Measurements from ENCODE around the gene MS4A14. TPM values are rescaled to one million over a fixed set of nuclear protein-coding genes. Genes with fewer than 3 reads are reported as not detected.

Gene MS4A14
- total and polyA plus RNA-seq, 4 experiments from 2014 or later = not detected

DNA sequence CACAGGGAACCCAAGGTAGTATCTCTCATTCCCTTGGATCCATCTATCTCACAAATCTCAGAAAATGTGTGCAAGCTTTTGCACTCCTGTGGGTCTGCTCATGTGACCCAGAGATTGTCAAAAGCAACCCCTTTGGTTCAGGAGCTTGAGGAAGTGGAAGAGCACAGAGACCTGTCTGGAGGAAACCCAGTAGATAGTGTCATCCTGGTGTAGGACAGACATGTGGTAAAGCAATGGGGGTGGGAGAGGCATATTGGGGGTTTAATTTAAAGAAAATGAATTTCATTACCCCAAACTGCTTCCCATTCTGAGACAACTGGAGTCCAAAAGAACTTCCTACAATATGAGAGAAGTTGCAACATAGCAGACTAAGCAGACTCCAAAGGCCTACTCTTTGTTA is 5.8 kb upstream of the MS4A14 start:
- Mint-ChIP-seq H3K27ac (no peak overlapping the region), H3K36me3 (no peaks in the 10 kb centered on the region), H3K27me3 (peaks cover 4 to 6% of the 10 kb centered on the region in 2 donors), H3K9me3 (no peaks in the 10 kb centered on the region), H3K4me1 (no peaks in the 10 kb centered on the region), H3K4me3 (no peak overlapping the region)
- intact Hi-C loops (cut with micrococcal nuclease) = no loop called here
- no peaks in the 10 kb centered on the region for H3K36me3 ChIP-seq (ENCODE audit: insufficient read depth, low read length)
- H3K27me3 ChIP-seq (ENCODE audit: insufficient read depth, low read length) = no peaks in the 10 kb centered on the region
- no peaks in the 10 kb centered on the region for H3K9me3 ChIP-seq (ENCODE audit: control insufficient read depth in 1 of 2, low read length in 2 of 2)
- POLR2A ChIA-PET (ENCODE audit: partially characterized antibody) = no interaction called here
- no peak overlapping the region for H3K27ac ChIP-seq (ENCODE audit: low read depth, low read length)
- no peaks in the 10 kb centered on the region for H3K4me1 ChIP-seq (ENCODE audit: insufficient read depth, low read length)
- H3K4me3 ChIP-seq (ENCODE audit: low read length in 2 of 2) = no peak overlapping the region
- DNase-seq = no peak
- CTCF ChIA-PET (ENCODE audit: partially characterized antibody) = interaction anchor here (0.9 kb wide), 1 partner anchor 27 kb away, joined by 3 read pairs; no protein-coding TSS in a partner anchor

DNA sequence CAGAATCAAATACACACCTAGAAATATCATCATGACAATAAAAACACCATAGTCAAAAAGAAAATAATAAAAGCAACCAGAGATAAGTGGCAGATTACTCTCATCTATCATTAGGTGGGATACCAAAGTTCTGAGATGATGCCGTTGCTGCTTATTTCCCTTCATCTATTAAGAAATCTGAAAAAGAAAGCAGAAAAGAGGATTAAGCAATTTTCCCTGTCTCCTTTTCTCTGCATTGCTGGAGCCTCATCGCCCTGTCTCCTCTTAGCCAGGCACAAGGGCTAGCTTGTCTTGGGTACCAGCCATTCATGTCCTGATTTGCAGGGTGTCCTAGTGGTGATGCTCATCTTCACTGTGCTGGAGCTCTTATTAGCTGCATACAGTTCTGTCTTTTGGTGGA is 3.9 kb upstream of the MS4A14 start:
- intact Hi-C loops (cut with micrococcal nuclease) = no loop called here
- Mint-ChIP-seq H3K9me3 (no peaks in the 10 kb centered on the region), H3K27ac (no peak overlapping the region), H3K4me3 (no peak overlapping the region), H3K4me1 (no peaks in the 10 kb centered on the region), H3K36me3 (no peaks in the 10 kb centered on the region), H3K27me3 (peaks cover 0 to 8% of the 10 kb centered on the region in 2 donors)
- Histone ChIP-seq H3K36me3 (ENCODE audit: insufficient read depth, low read length) (no peaks in the 10 kb centered on the region), H3K27ac (ENCODE audit: low read depth, low read length) (no peak overlapping the region), H3K4me3 (ENCODE audit: low read length in 2 of 2) (no peak overlapping the region), H3K27me3 (ENCODE audit: insufficient read depth, low read length) (no peaks in the 10 kb centered on the region), H3K9me3 (ENCODE audit: control insufficient read depth in 1 of 2, low read length in 2 of 2) (no peaks in the 10 kb centered on the region), H3K4me1 (ENCODE audit: insufficient read depth, low read length) (no peaks in the 10 kb centered on the region)
- DNase-seq = no peak
- CTCF ChIA-PET (ENCODE audit: partially characterized antibody) = interaction anchor here (1.5 kb wide), 1 partner anchor 29 kb away, joined by 3 read pairs; no protein-coding TSS in a partner anchor
- POLR2A ChIA-PET (ENCODE audit: partially characterized antibody) = no interaction called here

DNA sequence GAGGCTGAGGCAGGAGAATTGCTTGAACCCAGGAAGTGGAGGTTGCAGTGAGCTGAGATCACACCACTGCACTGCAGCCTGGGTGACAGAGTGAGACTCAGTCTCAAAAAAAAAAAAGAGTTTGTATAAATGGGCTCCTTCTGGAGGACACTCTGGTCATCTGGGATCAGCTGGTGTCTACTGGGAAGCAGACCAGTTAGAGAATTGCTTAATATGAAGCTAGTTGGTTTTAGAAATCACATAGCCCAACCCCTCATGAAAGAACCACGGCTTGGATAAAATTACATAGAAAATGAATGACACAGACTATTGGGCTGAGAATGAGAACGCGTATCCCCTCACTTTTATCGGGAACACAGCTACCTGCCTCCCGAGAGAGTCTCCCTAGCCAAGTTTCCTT is 3.2 kb upstream of the MS4A14 start:
- no peaks in the 10 kb centered on the region for H3K9me3 Mint-ChIP-seq
- H3K36me3 ChIP-seq (ENCODE audit: insufficient read depth, low read length) = no peaks in the 10 kb centered on the region
- no peaks in the 10 kb centered on the region for H3K9me3 ChIP-seq (ENCODE audit: control insufficient read depth in 1 of 2, low read length in 2 of 2)
- H3K4me3 Mint-ChIP-seq = no peak overlapping the region
- DNase-seq = no peak
- H3K4me3 ChIP-seq (ENCODE audit: low read length in 2 of 2) = no peak overlapping the region
- H3K4me1 ChIP-seq (ENCODE audit: insufficient read depth, low read length) = no peaks in the 10 kb centered on the region
- ChIA-PET POLR2A (ENCODE audit: partially characterized antibody) (no interaction called here), CTCF (ENCODE audit: partially characterized antibody) (interaction anchor here (1.5 kb wide), 1 partner anchor 29 kb away, joined by 3 read pairs; no protein-coding TSS in a partner anchor)
- no peaks in the 10 kb centered on the region for H3K36me3 Mint-ChIP-seq
- H3K27me3 ChIP-seq (ENCODE audit: insufficient read depth, low read length) = no peaks in the 10 kb centered on the region
- H3K4me1 Mint-ChIP-seq = no peaks in the 10 kb centered on the region
- no peak overlapping the region for H3K27ac Mint-ChIP-seq
- peaks cover 0 to 9% of the 10 kb centered on the region in 2 donors for H3K27me3 Mint-ChIP-seq
- no peak overlapping the region for H3K27ac ChIP-seq (ENCODE audit: low read depth, low read length)
- intact Hi-C loops (cut with micrococcal nuclease) = no loop called here

DNA sequence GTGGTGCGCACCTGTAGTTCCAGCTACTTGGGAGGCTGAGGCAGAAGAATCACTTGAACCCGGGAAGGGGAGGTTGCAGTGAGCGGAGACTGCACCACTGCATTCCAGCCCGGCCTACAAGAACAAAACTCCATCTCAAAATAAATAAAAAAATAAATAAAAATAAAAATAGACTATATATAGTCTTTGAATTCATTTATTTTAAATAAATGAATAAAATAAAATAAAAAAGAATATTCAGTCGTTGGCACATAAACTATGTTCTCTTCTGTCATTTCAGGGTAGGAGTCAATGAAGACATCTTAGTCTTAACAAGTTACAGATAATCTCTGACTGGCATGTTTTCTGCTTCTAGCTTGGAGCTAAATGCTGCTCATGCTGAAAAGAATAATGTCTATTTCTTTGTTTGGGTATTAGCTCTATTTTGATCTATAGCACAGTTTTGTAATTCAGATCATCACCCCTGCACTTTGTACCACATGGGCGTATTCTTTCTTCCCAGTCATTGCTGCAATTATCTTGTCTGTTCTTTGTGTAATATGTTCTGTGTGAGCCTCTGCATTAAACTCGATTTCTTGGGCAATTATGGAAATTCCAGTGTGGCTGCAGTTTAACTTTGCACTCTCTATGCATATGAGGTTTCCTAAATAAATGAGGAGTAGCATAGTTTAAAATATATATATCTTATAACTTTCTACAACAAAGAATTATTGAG is 1.4 kb upstream of the MS4A14 start:
- no peak overlapping the region for H3K4me3 ChIP-seq (ENCODE audit: low read length in 2 of 2)
- ChIA-PET CTCF (ENCODE audit: partially characterized antibody) (no interaction called here), POLR2A (ENCODE audit: partially characterized antibody) (no interaction called here)
- Mint-ChIP-seq H3K4me3 (no peak overlapping the region), H3K27me3 (peaks cover 4 to 9% of the 10 kb centered on the region in 2 donors), H3K36me3 (no peaks in the 10 kb centered on the region), H3K9me3 (no peaks in the 10 kb centered on the region), H3K27ac (no peak overlapping the region), H3K4me1 (no peaks in the 10 kb centered on the region)
- H3K27ac ChIP-seq (ENCODE audit: low read depth, low read length) = no peak overlapping the region
- no peaks in the 10 kb centered on the region for H3K36me3 ChIP-seq (ENCODE audit: insufficient read depth, low read length)
- H3K9me3 ChIP-seq (ENCODE audit: control insufficient read depth in 1 of 2, low read length in 2 of 2) = no peaks in the 10 kb centered on the region
- no peak for DNase-seq
- intact Hi-C loops (cut with micrococcal nuclease) = no loop called here
- no peaks in the 10 kb centered on the region for H3K27me3 ChIP-seq (ENCODE audit: insufficient read depth, low read length)
- no peaks in the 10 kb centered on the region for H3K4me1 ChIP-seq (ENCODE audit: insufficient read depth, low read length)

DNA sequence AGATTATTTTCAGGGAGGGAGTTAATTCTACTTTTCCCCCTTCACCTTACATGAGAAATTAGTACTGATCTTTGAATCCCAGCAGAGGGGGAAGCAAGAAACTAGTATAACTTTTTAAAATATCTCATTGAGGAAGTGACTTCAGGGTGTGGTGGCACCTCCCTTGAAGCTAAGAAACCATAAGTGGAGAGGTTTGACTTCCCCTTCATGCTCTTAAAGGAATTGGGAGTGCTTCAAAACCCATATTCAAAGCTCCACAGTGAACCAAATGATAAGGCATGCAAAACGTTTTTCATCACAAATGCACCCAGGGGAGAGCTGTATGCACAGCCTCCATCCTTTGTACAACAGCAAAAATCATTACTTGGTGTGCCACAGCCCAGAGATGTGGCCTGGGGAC is 540 bp downstream of the MS4A14 start:
- intact Hi-C loops (cut with micrococcal nuclease) = no loop called here
- H3K4me3 ChIP-seq (ENCODE audit: low read length in 2 of 2) = no peak overlapping the region
- Mint-ChIP-seq H3K27ac (no peak overlapping the region), H3K36me3 (no peaks in the 10 kb centered on the region), H3K4me1 (no peaks in the 10 kb centered on the region), H3K27me3 (peaks cover 5 to 6% of the 10 kb centered on the region in 2 donors), H3K4me3 (no peak overlapping the region), H3K9me3 (no peaks in the 10 kb centered on the region)
- no peaks in the 10 kb centered on the region for H3K4me1 ChIP-seq (ENCODE audit: insufficient read depth, low read length)
- CTCF ChIA-PET (ENCODE audit: partially characterized antibody) = no interaction called here
- POLR2A ChIA-PET (ENCODE audit: partially characterized antibody) = no interaction called here
- no peak for DNase-seq
- H3K9me3 ChIP-seq (ENCODE audit: control insufficient read depth in 1 of 2, low read length in 2 of 2) = no peaks in the 10 kb centered on the region
- no peaks in the 10 kb centered on the region for H3K36me3 ChIP-seq (ENCODE audit: insufficient read depth, low read length)
- H3K27me3 ChIP-seq (ENCODE audit: insufficient read depth, low read length) = no peaks in the 10 kb centered on the region
- H3K27ac ChIP-seq (ENCODE audit: low read depth, low read length) = no peak overlapping the region

DNA sequence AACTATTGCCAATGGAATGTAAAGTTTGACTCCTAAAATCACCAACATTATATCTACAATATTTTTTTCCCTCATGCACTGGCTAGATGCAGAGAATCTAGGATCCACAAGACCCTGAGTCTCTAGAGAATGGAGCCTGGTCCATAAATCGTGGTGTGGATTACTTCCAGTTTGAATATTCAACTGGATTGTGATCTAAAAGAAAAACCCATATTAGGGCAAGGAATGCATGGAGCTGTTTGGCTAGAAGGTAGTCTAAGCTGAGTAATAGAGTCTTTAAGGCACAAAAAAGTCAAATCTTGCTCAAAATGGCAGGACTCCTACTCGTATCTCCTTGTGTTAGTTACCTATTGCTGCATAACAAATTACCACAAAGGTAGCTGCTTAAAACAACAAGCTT is 23.8 kb downstream of the MS4A14 start:
- no peaks in the 10 kb centered on the region for H3K36me3 ChIP-seq (ENCODE audit: insufficient read depth, low read length)
- Mint-ChIP-seq H3K27me3 (peaks cover 22 to 23% of the 10 kb centered on the region in 2 donors), H3K4me1 (no peaks in the 10 kb centered on the region), H3K9me3 (peaks cover 0 to 3% (median 0%) of the 10 kb centered on the region in 8 donors), H3K27ac (no peak overlapping the region), H3K36me3 (no peaks in the 10 kb centered on the region), H3K4me3 (no peak overlapping the region)
- H3K27ac ChIP-seq (ENCODE audit: low read depth, low read length) = no peak overlapping the region
- H3K4me1 ChIP-seq (ENCODE audit: insufficient read depth, low read length) = no peaks in the 10 kb centered on the region
- no peaks in the 10 kb centered on the region for H3K27me3 ChIP-seq (ENCODE audit: insufficient read depth, low read length)
- no peak for DNase-seq
- ChIA-PET CTCF (ENCODE audit: partially characterized antibody) (no interaction called here), POLR2A (ENCODE audit: partially characterized antibody) (no interaction called here)
- H3K4me3 ChIP-seq (ENCODE audit: low read length in 2 of 2) = no peak overlapping the region
- intact Hi-C loops (cut with micrococcal nuclease) = no loop called here
- no peaks in the 10 kb centered on the region for H3K9me3 ChIP-seq (ENCODE audit: control insufficient read depth in 1 of 2, low read length in 2 of 2)

DNA sequence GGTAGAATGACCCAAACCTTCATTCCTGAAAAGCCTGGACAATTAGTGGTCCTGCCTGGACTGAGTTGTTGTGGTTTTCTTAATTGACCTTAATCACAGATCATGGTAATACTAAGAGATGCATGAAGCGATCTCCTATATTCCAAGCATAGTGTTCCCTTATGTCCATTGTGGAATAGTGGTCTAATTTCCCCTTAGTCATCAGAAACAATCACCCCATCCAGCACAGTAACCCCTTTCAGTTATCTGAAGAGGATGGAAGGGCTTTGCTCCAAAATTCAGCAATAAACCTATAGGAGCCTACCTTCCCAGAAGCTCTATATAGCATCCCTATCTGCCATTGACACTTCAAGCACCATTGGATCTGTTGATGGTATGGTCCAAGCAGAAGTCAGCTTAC is 26.4 kb downstream of the MS4A14 start:
- no peak overlapping the region for H3K4me3 ChIP-seq (ENCODE audit: low read length in 2 of 2)
- no peak overlapping the region for H3K27ac ChIP-seq (ENCODE audit: low read depth, low read length)
- Mint-ChIP-seq H3K36me3 (no peaks in the 10 kb centered on the region), H3K9me3 (peaks cover 0 to 3% (median 0%) of the 10 kb centered on the region in 8 donors), H3K27ac (no peak overlapping the region), H3K4me1 (no peaks in the 10 kb centered on the region), H3K27me3 (peaks cover 6 to 14% of the 10 kb centered on the region in 2 donors), H3K4me3 (no peak overlapping the region)
- no peaks in the 10 kb centered on the region for H3K27me3 ChIP-seq (ENCODE audit: insufficient read depth, low read length)
- intact Hi-C loops (cut with micrococcal nuclease) = no loop called here
- no peaks in the 10 kb centered on the region for H3K36me3 ChIP-seq (ENCODE audit: insufficient read depth, low read length)
- DNase-seq = no peak
- H3K4me1 ChIP-seq (ENCODE audit: insufficient read depth, low read length) = no peaks in the 10 kb centered on the region
- H3K9me3 ChIP-seq (ENCODE audit: control insufficient read depth in 1 of 2, low read length in 2 of 2) = no peaks in the 10 kb centered on the region
- ChIA-PET CTCF (ENCODE audit: partially characterized antibody) (no interaction called here), POLR2A (ENCODE audit: partially characterized antibody) (no interaction called here)
